ENCODE results near the gene PDSS2. TPM values are rescaled to one million over a fixed set of nuclear protein-coding genes. Genes with fewer than 3 reads are reported as not detected.

Gene PDSS2
- total RNA-seq, 1 donor from 2014 or later, result 18.7 TPM

DNA sequence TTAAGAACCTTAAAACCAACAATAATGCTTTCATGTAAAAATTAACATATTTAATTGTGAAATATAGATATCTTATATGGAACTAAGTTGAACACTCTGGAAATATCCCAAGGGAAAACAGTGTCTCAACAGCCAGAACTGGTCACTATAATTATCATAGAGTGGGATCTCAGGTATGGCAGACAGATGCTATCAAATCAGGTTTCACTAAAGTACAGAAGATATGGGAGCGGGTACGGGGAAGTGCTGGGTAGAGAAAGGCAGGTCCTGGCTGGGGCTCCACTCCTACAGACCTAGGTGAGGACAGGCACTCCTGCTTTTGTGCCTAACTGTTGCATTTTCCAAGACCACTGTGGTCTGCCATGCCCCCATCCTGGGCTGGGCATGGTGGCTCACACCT is 215.9 kb downstream of the PDSS2 start:
- intact Hi-C loops (cut with DNase I), result no loop called here

GRCh38 chr6:107237992-107238660 is 221.2 kb downstream of the PDSS2 start:
- intact Hi-C loops (cut with DNase I), result no loop called here
- H3K9me3 ChIP-seq, result no peaks in the 10 kb centered on the region
- DNase-seq (ENCODE audit: extremely low spot score in 2 of 2), result no peak
- TF ChIP-seq POLR2A (IDR thresholded peaks at IDR 0.05), result no peak
- no peaks in the 10 kb centered on the region for H3K27me3 ChIP-seq
- peaks cover 0 to 11% of the 10 kb centered on the region in 2 donors for H3K36me3 ChIP-seq
- H3K4me1 ChIP-seq, result peaks cover 24% of the 10 kb centered on the region
- H3K27ac ChIP-seq, result no peak overlapping the region
- H3K4me3 ChIP-seq, result no peak overlapping the region

More for the DNA sequence above, 215.9 kb downstream of the PDSS2 start:
- no peaks in the 10 kb centered on the region for H3K27me3 ChIP-seq
- no peaks in the 10 kb centered on the region for H3K9me3 ChIP-seq
- peaks cover 15% of the 10 kb centered on the region for H3K4me1 ChIP-seq
- no peaks in the 10 kb centered on the region for H3K36me3 ChIP-seq
- no peak overlapping the region for H3K27ac ChIP-seq
- DNase-seq (ENCODE audit: extremely low spot score in 2 of 2), result no peak
- no peak for TF ChIP-seq CTCF (IDR thresholded peaks at IDR 0.05)
- no peak overlapping the region for H3K4me3 ChIP-seq

DNA sequence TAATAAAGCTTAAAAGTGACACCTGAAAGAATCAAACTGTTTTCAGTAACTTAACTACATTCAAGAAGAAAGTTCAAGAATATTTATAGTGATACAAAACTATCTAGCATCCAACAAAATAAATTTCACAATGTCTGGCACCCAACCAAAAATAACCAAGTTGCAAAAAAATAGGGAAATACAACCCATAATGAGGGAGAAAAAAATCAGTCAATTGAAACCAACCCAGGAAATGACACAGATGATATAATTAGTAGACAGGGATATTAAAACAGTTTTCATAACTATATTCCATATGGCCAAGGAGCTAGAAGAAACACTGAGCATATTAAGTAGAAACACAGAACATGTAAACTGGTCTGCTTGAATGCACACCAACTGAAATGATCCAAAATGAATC is 223.9 kb downstream of the PDSS2 start:
- Histone ChIP-seq H3K4me3 (no peak overlapping the region), H3K27ac (no peak overlapping the region), H3K36me3 (peaks cover 0 to 11% of the 10 kb centered on the region in 2 donors), H3K4me1 (peaks cover 9% of the 10 kb centered on the region), H3K9me3 (no peaks in the 10 kb centered on the region), H3K27me3 (no peaks in the 10 kb centered on the region)
- intact Hi-C loops (cut with DNase I), result no loop called here
- no peak for DNase-seq (ENCODE audit: extremely low spot score in 2 of 2)
- TF ChIP-seq CTCF (IDR thresholded peaks at IDR 0.05), result no peak
- no peak for TF ChIP-seq POLR2AphosphoS5 (IDR thresholded peaks at IDR 0.05; ENCODE audit: insufficient read depth in 1 of 2, low read depth in 1 of 2)
- no peak for TF ChIP-seq POLR2A (IDR thresholded peaks at IDR 0.05)

DNA sequence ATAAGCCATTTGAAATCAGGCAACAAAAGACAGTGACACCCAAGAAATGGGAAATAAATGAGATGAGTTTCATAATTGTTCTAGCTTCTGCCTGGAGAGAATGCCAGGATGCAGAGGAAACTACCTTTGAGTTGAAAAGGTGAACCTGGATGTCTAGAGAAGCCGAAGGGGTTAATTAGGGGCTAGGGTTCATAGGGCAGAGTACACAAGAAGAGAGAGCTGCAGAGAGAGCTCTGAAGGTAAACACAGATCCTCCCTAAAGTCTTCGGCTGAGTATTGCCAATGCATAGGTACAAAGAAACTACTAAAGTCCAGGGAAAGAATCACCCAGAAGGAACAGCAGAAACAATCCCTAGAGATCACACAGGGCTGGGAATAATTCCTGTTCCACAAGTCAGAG is 224.4 kb downstream of the PDSS2 start:
- Histone ChIP-seq H3K27me3 (no peaks in the 10 kb centered on the region), H3K9me3 (no peaks in the 10 kb centered on the region), H3K4me1 (peaks cover 9% of the 10 kb centered on the region), H3K36me3 (peaks cover 0 to 11% of the 10 kb centered on the region in 2 donors), H3K4me3 (no peak overlapping the region), H3K27ac (no peak overlapping the region)
- intact Hi-C loops (cut with DNase I), result no loop called here
- DNase-seq (ENCODE audit: extremely low spot score in 2 of 2), result no peak
- TF ChIP-seq CTCF (IDR thresholded peaks at IDR 0.05) (no peak), POLR2A (IDR thresholded peaks at IDR 0.05) (no peak), POLR2AphosphoS5 (IDR thresholded peaks at IDR 0.05; ENCODE audit: insufficient read depth in 1 of 2, low read depth in 1 of 2) (no peak)

- Histone ChIP-seq H3K36me3 (no peaks in the 10 kb centered on the region), H3K4me3 (no peak overlapping the region), H3K27me3 (no peaks in the 10 kb centered on the region), H3K27ac (no peak overlapping the region), H3K4me1 (peaks cover 9% of the 10 kb centered on the region), H3K9me3 (no peaks in the 10 kb centered on the region)
- no peak for TF ChIP-seq CTCF (IDR thresholded peaks at IDR 0.05)
- TF ChIP-seq POLR2AphosphoS5 (IDR thresholded peaks at IDR 0.05; ENCODE audit: insufficient read depth in 1 of 2, low read depth in 1 of 2), result no peak
- TF ChIP-seq POLR2A (IDR thresholded peaks at IDR 0.05), result no peak
- DNase-seq (ENCODE audit: extremely low spot score in 2 of 2), result no peak
- intact Hi-C loops (cut with DNase I), result no loop called here
Observed at GRCh38 chr6:107231243-107231642, 228.1 kb downstream of the PDSS2 start.
